ENCODE data around the gene CCDC51.

CCDC51 gene

DNA sequence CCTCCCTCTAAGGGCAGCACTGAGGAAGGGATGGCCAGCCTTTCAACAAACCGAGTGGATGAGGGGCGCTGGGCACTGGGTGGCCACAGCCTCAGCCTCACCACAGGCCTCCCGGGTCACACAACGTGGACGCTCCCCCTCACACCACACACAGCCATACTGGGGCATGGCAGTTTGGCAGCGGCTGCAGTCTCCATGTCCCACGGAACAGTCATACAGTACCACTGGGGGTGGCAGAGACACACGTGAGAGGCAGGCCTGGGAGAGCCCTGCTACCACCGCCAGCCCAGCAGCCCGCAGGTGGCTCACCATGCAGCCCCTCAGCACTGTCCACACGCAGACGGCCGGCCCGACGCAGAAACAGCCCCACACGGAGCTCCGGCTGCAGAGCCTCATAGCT is 21.8 kb downstream of the CCDC51 start:
- DNase-seq: no peak

DNA sequence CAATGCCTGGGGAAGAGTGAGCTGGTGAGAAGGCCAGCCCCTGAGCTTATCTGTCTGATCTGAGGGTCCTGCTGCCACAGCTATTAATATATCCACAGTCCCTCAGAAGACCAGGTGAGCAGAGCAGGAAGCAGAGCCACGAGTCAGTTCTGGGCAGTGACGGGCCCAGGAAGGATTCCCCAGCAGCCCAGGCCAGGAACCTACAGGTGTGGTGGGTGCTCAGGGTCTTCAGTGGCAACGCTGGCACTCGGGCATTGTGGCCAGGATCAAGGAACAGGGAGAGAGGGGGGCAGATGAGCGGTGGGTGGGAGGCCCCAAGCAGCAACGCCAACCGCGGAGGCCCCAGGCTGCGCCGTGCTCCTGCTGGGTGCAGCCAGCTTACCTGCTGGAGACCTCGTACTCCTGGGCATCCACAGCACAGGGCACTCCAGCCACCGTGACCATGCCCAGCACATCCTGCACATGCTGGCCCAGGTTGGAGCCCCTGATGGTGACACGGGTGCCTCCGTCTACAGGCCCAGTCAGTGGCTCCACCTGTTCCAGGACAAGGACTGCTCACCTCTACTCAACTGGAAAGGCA is 22.3 kb downstream of the CCDC51 start:
- no peak for DNase-seq

DNA sequence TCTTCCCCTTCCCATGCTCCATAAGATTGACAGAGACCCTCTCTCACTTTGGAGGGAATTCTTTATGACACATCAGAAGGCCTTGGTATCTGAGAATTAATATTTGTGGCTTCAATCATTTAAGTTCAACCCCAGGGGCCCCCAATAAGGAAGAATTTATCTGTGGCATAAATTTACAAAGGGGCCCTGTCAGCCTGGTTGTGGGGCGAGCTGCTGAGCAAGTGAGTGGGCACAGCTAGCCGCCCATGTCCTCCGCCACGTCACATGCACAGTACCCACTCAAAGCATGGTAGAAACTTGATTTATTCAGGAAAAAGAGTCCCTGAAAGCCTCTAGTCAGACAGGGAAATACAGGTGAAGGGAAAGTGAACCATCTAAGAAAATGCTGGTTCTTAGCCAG is 23.4 kb downstream of the CCDC51 start:
- DNase-seq: no peak

DNA sequence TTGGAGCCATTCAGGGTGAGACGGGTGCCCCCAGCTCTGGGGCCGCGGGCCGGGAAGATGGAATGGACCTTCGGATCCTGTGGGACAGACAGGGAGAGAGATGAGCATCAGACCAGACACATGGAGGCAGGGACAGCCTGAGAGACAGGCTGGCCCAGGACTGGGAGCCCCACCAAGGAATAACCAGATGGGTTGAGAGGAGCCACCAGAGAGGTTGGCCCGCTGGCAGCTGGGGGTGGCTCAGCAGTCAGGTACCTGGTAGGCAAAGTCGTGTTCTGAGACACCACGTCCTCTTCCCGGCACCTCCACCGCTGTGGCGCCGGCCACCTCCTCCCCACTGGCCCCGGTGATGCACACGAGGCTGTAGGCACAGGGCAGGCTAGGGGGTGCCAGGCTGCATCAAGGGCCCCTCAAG is 23.8 kb downstream of the CCDC51 start:
- DNase-seq: no peak

DNA sequence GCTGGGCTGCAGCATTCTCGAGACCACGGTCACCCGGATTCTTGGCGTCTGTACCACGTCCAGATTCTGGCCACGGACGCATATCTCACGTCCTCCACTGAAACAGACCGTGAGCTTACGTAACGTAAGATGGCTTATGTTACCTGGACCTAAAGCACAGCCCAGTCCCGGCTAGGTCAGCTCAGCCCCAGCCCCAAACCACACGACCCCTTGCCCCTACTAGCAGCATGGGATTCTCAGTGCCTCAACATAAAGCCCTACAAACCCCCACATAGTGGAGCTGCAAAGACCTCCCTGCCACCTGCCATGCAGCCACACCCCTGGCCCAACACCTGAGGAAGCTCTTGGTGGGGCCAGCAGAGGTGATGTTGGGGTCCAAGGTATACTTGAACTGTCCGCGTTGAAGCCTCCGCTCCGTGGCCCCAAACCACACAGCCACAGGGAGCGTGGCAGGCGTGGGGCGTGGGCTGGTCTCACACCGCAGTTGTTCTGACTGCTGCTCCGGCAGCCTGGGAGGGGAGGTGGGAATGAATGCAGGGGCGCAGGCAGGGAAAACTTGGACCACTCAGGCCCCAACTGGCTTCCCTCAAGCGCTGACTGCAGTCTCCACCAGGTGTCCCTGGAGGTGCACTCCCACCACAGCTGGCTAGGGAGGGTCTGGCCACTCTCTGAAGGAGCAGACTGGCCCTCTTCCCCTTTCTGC is 24.5 kb downstream of the CCDC51 start:
- DNase-seq: no peak

DNA sequence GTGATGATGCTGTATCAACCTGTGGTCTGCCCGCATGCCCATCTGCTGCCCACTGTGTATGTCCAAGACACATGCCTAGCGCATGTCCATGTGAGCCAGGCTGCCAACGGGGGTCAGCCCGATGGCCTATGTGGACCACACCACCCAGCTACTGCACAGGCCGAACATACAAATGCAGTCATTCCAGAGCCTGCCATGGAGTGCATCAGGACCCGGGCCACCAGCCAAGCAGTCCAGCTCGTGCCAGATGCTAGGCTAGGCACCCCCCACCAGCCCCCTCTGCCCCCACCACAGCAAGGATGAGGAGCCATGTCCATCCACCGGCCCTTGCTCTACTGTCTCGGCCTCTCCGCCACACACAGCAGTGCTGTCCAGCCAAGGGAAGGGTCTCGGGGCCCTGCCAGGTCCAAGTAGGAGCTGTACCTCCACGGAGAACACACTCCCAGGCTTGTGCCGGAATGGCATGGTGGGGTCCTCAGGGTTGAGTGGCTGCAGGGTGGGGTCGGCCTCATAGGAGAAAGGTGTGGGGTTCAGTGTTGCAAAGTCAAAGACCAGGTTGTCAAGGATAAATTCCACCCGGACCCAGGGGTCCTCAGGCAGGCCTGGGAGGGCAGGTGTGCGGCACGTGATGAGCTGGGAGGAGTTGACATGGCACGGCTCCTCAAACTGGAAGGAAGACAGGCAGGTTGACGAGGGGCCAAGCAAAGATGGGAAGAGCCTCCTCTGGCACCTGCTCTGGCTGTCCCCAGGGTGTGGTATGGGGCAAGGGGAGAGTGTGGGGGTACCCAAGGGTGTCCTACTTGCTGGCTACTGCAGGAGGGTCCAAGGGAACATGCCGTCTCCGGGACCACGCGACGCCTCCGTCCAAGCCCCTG is 25.3 kb downstream of the CCDC51 start:
- DNase-seq: no peak

DNA sequence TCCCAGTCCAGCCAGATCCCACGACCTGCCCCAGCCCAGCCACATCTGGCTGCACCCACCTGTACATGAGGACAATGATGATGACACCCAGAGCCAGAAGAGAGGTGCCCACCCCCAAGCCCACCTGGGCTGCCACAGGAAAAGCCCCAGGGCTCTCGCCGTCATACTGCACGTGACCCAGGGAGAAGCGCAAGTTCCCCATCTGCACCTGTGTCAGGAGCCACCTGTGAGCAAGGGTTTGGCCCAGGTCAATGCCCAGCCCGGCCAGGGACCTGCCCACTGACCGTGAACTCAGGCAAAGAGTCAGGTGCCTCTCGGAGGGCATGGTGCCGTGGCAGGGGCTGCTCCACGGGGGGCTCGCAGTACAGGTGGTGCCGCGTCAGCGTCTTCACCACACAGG is 26.3 kb downstream of the CCDC51 start:
- no peak for DNase-seq

DNA sequence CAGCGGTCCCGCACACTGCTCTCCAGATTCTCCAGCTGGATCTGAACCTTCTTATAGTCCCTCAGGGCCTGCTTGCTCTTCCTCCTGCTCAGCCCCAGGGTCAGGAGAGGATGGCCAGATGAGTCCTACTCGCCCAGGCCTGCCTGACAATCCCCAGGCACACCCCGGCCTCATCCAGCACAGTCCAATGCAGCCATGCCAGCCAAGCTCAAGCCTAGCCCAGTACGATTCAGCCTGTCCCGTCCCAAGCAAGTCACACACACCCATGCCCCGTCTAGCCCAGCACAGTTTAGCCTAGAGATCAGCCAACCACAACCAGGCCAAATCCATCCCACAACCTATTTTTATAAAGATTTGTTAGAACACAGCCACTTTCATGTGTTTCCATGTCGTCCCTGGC is 26.8 kb downstream of the CCDC51 start:
- DNase-seq: no peak

DNA sequence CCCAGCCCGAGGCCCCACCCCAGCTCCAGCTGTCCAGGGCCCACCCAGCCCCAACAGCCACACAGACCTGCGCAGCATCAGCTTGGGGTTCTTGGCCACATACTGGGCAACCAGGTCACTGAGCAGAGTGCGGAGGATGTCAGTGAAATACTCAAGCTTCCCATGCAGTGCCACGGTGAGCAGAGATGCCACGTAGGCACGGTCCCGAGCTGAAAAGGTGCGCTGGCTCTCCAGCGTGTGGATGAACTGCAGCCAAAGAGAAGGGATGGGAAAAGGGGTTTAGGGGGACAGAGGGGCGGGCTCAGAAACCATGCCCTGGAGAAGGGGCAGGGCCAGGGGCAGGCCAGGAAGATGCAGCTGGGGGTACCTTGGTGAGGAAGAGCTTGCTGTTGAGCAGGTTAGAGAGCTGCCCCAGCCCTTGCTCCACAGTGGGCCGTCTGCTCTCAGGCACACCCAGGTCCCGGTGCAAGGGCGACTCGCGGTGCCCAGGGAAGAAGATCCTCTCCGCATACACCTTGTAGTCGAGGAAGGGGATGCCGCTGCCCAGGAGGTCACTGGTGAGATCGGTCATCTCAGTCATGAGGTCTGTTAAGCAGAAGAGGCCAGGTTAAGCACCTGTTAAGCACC is 27.4 kb downstream of the CCDC51 start:
- no peak for DNase-seq

DNA sequence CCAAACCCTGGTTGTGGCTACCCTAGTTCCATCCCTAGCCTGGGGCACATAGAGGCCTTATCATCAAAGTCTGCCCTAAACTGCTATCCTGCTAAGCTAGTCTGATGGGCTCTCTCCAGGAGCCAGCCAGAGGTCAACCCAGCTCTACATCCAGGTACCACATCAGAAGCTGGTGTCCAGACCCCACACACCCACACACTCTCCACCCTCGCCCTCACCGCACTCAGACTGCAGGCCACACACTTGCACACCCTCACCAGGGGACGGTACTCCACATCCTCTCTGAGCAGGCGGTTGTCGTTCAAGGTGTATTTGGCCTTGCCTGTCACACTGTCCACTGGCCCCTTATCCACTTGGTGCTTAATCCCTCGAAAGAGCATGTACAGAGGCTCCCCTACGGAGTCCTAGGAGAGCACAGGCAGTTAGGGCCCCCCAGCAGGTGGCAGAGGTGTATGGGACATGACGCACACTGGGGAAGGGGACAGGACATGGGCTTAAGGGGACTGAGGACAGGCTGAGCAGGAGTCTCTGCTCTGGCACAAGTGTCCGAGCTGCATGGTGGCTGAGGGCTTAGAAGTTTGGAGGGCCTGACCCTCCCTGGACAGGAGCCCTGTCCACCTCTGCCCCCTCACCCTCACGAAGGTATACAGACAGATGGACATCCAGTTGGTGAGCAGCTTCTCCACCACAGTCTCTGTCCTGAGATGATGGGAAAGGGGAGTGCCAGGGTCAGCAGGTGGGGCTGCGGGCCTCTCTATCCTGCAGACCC is 28.1 kb downstream of the CCDC51 start:
- DNase-seq: no peak

DNA sequence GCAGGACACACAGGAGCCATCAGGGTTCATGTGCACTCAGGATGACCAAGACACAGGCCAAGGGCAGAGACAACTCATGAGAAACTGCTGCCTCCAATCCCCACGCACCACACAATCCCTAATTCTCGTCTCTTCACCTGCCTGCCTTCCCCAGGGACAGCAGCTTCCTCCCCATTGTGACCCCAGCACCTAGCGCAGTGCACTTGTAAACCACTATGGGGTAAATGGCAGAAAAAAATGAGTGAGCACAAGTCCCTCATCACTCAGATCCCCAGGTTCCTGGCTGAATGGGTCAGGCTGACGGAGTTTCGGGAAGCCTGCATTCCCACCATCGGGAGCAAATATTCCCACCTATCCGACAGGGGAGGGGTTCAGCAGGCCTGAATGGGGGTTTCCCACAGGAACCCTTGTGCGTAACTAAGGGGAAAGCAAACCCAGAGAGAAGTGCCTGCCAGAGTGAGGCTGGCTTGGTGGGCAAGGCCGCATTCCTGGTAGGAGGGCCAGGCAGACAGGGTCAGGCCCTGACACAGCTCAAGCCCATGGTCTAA is 28.8 kb downstream of the CCDC51 start:
- no peak for DNase-seq

DNA sequence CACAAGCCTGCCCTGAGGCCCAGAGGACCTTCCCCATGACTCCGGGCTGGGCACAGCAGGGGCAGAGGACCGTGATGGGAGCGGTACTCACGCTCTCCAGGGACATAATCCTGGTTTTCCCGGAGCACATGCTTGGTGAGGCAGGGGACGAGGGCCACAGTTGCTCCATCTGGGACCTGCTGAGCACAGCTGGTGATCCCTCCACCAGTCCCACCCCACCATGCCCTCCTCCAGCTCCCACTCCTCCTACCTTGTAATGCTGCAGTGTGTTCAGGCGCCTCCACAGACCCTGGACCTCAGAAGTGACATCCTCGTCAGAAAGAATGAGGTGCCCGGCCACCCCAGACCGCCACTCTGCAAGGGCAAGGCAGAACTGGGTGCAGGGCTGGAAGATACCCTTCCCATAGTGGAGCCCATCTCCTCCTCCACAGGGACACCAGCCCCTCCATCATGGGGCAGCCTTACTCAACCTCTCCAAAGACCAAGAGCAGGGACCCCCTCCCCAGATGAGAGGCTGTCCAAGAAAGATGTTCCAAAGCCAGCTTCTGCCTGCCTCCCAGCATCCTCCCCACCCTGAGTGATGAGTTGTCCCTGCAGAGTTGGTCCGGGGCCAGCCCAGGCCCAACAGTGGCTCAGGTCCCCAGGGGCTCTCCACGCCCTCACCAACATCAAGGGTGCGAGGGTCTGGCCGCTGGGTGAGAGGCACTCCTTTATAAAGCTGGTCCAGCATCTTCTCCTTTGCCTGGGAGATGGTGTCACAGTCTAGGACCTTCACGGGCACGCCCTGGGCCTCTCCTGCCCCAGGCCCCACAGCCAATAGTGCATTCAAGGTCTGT is 29.5 kb downstream of the CCDC51 start:
- DNase-seq: no peak

DNA sequence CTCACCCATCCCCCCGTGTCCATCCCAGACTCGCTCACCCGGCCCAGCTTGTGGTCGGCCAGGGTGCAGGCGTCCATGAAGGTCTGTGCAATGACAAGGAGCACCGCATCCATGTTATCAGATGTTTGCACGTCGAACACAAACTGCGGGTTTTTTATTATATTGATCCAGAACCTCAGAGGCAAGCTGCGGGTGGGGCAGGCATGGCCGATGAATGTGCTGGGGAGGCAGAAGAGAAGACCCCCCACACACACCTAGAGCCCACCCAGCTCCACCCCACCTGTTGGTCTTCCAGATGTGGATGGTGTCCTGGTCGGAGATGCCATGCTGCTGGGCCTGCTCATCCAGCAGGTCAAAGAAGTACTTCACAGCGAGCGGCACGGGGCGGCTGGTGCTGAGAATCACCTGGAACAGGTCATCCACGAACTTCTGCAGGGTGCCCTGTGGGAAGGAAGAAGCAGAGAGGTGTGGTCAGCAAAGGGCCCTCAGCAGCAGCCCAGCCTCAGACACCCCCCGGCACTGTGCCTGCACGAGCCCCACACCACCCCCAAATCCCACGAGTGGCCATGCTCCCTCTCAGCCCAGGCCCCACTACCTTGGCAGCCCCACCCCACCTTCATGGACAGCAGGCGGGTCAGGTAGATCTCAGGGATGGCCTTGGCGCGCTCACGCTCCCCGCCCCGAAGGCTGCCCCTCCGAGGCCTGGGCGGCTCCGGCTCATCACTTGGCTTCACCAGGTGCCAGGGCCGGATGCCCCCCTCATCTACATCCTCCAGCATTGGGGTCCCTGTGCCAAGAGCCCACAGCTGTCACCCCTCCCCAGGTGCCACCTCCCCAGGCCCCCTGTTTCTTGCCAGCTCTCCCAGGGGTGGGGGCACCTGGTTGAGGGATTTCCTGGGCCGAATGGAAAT is 30.4 kb downstream of the CCDC51 start:
- DNase-seq: no peak

DNA sequence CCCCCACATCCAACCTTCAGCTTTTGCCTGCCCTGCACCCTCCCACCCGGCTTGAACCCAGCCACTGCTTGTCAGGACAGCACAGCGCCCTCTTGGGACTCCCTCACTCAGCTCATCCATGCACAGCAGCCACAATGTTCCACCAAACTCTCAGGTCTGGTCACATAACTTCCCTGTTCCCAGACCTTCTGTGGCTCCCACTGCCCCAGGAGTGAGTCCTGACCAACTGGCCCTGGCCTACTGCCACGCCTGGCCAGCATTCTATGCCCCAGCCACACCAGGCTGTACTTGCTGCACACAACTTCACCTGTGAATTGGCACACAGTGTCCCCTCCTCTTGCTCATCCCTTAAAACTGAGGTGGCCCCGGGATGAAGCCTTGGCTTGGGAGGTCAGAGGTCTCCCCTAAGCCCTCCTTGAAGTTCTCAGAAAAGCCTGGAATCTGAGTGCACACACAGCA is 31.1 kb downstream of the CCDC51 start:
- peak; percentile 5 for DNase-seq

DNA sequence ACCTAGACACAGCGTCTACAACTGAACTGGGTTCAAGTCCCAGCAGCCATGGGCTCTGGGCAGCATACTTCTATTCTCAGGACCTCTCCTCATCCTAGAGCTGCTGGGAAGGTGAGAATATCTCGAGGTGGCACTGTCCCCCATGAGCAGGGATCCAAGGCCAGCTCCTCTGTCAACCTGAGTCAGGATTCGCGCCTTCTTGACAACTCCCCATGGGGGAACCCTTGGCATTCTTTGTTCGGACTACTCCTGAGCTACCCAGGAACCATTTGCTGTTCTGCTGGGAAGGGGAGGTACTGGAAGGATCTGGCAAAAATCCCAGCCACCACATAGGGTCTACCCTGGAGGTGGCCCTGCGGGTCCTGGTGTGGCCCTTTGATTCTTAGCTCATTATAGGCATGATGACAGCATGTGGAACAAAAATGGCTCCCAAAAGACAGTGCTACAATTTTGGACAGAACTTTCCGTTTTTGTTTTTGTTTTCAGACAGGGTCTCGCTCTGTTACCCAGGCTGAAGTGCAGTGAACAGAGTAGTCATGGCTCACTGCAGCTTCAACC is 32.3 kb downstream of the CCDC51 start:
- peak; percentile 1 for DNase-seq

DNA sequence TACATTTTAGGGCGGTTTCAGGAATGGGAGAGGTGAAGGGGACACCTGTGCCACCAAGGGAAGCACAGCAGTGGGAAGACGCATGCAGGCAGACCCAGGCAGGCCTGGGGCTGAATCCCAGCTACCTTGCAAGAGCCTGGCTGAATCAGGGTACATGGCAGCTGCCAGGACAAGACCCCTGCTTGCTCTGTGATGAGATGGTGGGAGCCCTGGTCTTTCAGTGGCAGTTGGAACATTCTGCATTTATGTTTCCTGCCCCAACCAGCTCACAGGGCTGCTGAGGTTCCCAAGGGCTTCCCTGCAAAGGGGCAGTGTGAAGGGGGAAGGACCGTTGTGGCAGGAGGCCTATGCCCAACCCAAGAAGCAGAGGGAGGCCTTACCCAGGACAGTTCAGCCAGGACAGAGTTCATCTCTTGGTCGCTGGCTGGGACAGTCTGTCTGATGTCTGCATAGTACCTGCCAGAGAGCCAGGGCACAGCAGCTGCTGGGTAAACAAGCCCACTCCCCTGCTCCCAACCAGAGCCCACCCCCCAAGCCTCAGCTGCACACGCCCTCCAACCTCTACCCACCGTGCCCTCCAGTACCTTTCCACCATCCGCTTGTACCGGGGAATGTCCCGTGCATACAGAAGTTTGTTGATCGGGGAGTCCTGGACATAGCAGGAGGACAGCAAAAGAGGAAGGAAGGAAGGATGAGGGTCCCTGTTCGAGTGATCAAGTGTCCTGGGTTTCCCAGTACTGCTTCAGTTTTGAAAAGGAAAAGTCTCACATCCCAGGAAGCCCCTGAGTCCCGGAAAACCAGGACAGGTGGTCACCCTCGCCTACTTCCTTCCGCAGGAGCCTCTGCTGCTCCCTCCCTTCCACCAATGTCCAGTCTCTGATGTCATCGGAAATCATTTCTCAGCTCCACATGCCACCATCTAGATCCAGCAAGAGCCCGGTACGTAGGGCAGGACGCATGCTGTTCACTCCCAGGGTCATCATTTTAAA is 33.2 kb downstream of the CCDC51 start:
- DNase-seq: peak; percentile 2

DNA sequence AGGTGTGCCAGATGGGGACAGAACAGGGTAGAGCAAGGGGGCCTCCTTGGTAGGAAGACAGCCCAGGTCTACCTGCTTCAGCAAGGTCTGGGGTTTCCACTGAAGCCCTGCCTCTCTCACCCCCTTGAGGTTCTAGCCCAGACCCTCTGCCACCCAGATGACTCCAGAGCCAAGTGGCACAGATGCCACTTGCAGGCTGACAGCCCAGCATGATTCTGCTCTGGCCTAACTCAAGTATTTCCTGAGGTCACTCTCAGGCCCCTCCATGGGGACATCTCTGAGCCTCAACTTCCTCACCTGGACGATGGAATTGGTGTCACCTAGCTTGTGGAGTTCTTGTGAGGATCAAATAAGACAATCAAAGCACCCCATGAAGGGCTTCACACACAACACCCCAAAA is 33.9 kb downstream of the CCDC51 start:
- peak; percentile 3 for DNase-seq

DNA sequence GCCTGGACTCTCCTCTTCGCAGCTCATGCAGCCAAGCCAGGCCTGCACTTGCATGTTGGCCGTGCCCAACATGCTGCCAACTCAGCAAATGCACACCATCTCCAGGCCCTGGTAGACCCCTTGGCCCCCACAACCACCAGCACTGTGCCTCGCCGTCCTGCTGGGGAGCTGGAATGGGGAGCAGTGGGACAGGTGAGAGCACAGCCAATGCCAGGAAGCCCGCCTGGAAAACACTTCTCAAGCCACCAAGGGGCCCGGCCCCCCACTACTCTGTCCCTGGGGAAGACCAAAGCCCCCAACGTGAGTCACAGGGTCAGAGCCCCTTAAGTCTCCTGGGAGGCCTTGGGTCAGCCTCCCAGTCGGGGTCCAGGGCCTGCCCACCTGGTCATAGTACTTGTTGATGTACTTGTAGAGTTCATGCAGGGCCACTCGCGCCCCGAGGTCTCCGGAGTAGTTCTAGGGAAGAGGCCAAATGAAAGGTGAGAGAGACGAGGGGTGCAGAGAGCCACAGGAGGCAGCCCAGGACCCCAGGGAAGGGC is 34.5 kb downstream of the CCDC51 start:
- DNase-seq: no peak
